Lower lobe of right lung (tissue), 2 donors: Measurements from ENCODE around the gene ACAN. TPM values are rescaled to one million over a fixed set of nuclear protein-coding genes. Genes with fewer than 3 reads are reported as not detected.

ENCODE experiments used
- ATAC-seq, 2 donors: fragments of 200-7000 bp; cut with Tn5 transposase; one replicate each; pipeline ENCODE4 v1.9.1; 2020 to 2022; ENCODE audit warnings: mild to moderate bottlenecking in 2 of 2, moderate library complexity in 2 of 2
- DNase-seq: peaks from one replicate; pipeline ENCODE4 v3.0.0-alpha.2; 2020
- H3K27ac ChIP-seq: fragments of 200-600 bp; one replicate; pipeline ENCODE4 v1.8.0; 2022
- H3K27me3 ChIP-seq: fragments of 200-600 bp; one replicate; pipeline ENCODE4 v1.8.0; 2022; ENCODE audit warnings: low read depth
- H3K36me3 ChIP-seq: fragments of 200-600 bp; one replicate; pipeline ENCODE4 v1.8.0; 2022; ENCODE audit warnings: mild to moderate bottlenecking
- H3K4me1 ChIP-seq: fragments of 200-600 bp; one replicate; pipeline ENCODE4 v1.8.0; 2022
- H3K4me3 ChIP-seq: fragments of 200-600 bp; one replicate; pipeline ENCODE4 v1.8.0; 2022; ENCODE audit warnings: mild to moderate bottlenecking
- H3K9me3 ChIP-seq: fragments of 200-600 bp; one replicate; pipeline ENCODE4 v1.8.0; 2022
- intact Hi-C: fragments of 100-400 bp; cut with DNase I; formaldehyde crosslinking; loops from one replicate; pipeline ENCODE4 v1.11.0; 2022
- total RNA-seq: library from RNA; stranded (reverse); fragmentation: NEBNext Ultra II Directional; extraction: Animal tissue kit (Norgen Biotek cat#: 25700); gene quantifications from one replicate; pipeline ENCODE4 v1.2.1, GENCODE V29; 2021
- TF ChIP-seq, protein P1 (sequence below): fragments of 200-600 bp; IDR thresholded peaks from one replicate; pipeline ENCODE4 v1.8.0; 2022; ENCODE audit warnings: antibody characterized with exemption, mild to moderate bottlenecking
- donor health status: DM: no; HTN: yes; CAD: no; lungs with severe emphysema.

ACAN gene
- total RNA-seq, 1 donor from 2014 or later, result 0.12 TPM

GRCh38 chr15:88852476-88852875 is 49.2 kb downstream of the ACAN start:
- DNase-seq (no peak), ATAC-seq (no peak)
- peaks cover 3% of the 10 kb centered on the region for H3K27me3 ChIP-seq

GRCh38 chr15:88858934-88859333 is 55.7 kb downstream of the ACAN start:
- DNase-seq, result no peak
- intact Hi-C loops, result no loop called here
- H3K4me3 ChIP-seq, result no peak overlapping the region
- TF ChIP-seq, protein P1, sequence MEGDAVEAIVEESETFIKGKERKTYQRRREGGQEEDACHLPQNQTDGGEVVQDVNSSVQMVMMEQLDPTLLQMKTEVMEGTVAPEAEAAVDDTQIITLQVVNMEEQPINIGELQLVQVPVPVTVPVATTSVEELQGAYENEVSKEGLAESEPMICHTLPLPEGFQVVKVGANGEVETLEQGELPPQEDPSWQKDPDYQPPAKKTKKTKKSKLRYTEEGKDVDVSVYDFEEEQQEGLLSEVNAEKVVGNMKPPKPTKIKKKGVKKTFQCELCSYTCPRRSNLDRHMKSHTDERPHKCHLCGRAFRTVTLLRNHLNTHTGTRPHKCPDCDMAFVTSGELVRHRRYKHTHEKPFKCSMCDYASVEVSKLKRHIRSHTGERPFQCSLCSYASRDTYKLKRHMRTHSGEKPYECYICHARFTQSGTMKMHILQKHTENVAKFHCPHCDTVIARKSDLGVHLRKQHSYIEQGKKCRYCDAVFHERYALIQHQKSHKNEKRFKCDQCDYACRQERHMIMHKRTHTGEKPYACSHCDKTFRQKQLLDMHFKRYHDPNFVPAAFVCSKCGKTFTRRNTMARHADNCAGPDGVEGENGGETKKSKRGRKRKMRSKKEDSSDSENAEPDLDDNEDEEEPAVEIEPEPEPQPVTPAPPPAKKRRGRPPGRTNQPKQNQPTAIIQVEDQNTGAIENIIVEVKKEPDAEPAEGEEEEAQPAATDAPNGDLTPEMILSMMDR, result no peak
- no peaks in the 10 kb centered on the region for H3K27me3 ChIP-seq
- H3K4me1 ChIP-seq, result no peaks in the 10 kb centered on the region
- no peak for ATAC-seq
- H3K36me3 ChIP-seq, result no peaks in the 10 kb centered on the region
- H3K9me3 ChIP-seq, result no peaks in the 10 kb centered on the region
- H3K27ac ChIP-seq, result no peak overlapping the region

More at GRCh38 chr15:88852476-88852875, 49.2 kb downstream of the ACAN start:
- Histone ChIP-seq H3K4me3 (no peak overlapping the region), H3K36me3 (no peaks in the 10 kb centered on the region), H3K9me3 (no peaks in the 10 kb centered on the region), H3K4me1 (no peaks in the 10 kb centered on the region), H3K27ac (no peak overlapping the region)
- TF ChIP-seq, protein P1, result no peak
- intact Hi-C loops, result no loop called here

GRCh38 chr15:88859550-88859949 is 56.3 kb downstream of the ACAN start:
- Histone ChIP-seq H3K9me3 (no peaks in the 10 kb centered on the region), H3K27me3 (no peaks in the 10 kb centered on the region), H3K4me1 (no peaks in the 10 kb centered on the region), H3K36me3 (no peaks in the 10 kb centered on the region), H3K4me3 (no peak overlapping the region), H3K27ac (no peak overlapping the region)
- intact Hi-C loops, result no loop called here
- DNase-seq (no peak), ATAC-seq (no peak)
- TF ChIP-seq, protein P1, result no peak

GRCh38 chr15:88860212-88860611 is 57.0 kb downstream of the ACAN start:
- Histone ChIP-seq H3K4me1 (no peaks in the 10 kb centered on the region), H3K27me3 (no peaks in the 10 kb centered on the region), H3K36me3 (no peaks in the 10 kb centered on the region), H3K27ac (no peak overlapping the region), H3K9me3 (no peaks in the 10 kb centered on the region), H3K4me3 (no peak overlapping the region)
- intact Hi-C loops, result no loop called here
- no peak for DNase-seq
- no peak for ATAC-seq
- TF ChIP-seq, protein P1, result no peak

DNA sequence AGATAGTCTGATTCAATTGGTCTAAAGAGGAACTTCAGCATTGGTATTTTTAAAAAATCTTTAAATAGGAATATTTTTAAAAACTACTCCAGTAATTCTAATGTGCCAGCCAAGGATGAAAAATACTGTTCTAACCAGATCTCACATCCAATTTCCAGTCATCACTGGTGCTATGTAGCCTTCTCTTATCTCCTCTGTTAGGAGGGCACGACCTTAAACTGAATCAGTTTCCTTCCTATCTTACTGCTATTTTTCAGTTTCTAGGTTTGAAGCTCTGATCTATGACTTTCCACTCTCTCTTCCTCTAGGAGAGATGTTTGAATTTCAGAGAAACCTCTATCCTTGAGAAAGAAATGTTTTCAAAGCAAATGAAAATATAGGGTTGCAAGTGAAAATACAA is 60.2 kb downstream of the ACAN start:
- H3K27me3 ChIP-seq, result no peaks in the 10 kb centered on the region
- no peak overlapping the region for H3K4me3 ChIP-seq
- no peaks in the 10 kb centered on the region for H3K9me3 ChIP-seq
- no peaks in the 10 kb centered on the region for H3K4me1 ChIP-seq
- DNase-seq (no peak), ATAC-seq (no peak)
- TF ChIP-seq, protein P1, result no peak
- no peaks in the 10 kb centered on the region for H3K36me3 ChIP-seq
- intact Hi-C loops, result no loop called here
- no peak overlapping the region for H3K27ac ChIP-seq
